ENCODE results near the gene NIT2. TPM values are rescaled to one million over a fixed set of nuclear protein-coding genes. Genes with fewer than 3 reads are reported as not detected.

The NIT2 gene
- total and polyA plus RNA-seq, 2 experiments from 2014 or later: 35.6 to 84.0 TPM

DNA sequence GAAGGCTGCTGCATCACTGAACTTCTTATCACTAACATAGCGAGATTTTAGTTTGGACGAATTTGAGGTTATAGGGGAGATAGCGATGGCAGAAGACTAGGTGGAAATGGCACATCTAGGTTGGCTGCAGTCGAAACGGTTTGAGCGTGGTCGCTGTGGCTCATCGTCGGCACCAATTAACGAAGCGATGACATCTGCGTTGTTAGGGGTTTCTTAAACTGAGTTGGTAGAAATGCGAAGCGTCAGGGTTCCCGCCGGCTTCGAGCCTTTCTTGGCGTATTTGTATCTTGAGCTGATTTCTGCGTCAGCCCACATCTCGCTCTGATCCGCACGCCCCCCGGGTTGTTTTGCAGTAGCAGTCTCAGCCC, 67.1 kb downstream of the NIT2 start:
- peaks cover 81% of the 10 kb centered on the region for H3K79me2 ChIP-seq (ENCODE audit: insufficient read depth)
- no peak for TF ChIP-seq EZH2 (IDR thresholded peaks at IDR 0.05; ENCODE audit: insufficient read depth, poor library complexity, severe bottlenecking)
- TF ChIP-seq EZH2phosphoT487 (IDR thresholded peaks at IDR 0.05; ENCODE audit: insufficient read depth, low read depth): no peak

DNA sequence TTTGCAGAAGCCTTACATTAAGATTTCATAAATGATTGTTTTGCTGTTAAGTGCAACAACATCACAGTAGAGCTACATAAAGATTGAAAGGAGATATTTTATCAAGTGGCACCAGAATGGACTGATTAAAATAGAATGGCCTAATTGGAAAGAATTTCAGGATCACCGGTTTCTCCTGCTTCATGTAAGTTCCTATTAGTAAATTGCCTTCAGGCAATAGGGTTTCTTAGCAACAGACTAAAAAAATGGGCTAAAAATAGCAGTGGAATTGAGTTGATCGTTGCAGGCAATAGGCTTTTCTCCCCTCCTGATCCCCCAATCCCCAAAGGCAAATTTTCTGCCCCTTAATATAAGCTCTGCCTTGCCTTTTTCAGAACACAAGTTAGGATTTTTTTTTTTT, 67.7 kb downstream of the NIT2 start:
- peak; percentile 80 for DNase-seq
- Histone ChIP-seq H3K27ac (peak overlapping the region; percentile 99), H3K79me2 (ENCODE audit: insufficient read depth) (peaks cover 81% of the 10 kb centered on the region), H3K4me1 (ENCODE audit: insufficient read depth) (peaks cover 35% of the 10 kb centered on the region), H4K20me1 (ENCODE audit: insufficient read depth) (no peaks in the 10 kb centered on the region), H3K4me3 (peak overlapping the region; percentile 93), H3K9ac (peak overlapping the region; percentile 98), H3F3A (ENCODE audit: insufficient read depth) (peaks cover 7% of the 10 kb centered on the region; the same call in 1 of the 2 replicates), H3K9me3 (ENCODE audit: low read depth) (no peaks in the 10 kb centered on the region), H3K27me3 (replicated peaks; ENCODE audit: insufficient read depth) (no peaks in the 10 kb centered on the region), H3K36me3 (ENCODE audit: low read depth) (peaks cover under 1% of the 10 kb centered on the region; the same call in 1 of the 2 replicates), H3K9me2 (ENCODE audit: insufficient read depth) (no peaks in the 10 kb centered on the region), H2AFZ (peak overlapping the region; percentile 86), H3K4me2 (ENCODE audit: unreplicated experiment) (peak overlapping the region; percentile 100)
- in situ Hi-C loops (cut with MboI): no loop called here
- no peak for TF ChIP-seq EZH2phosphoT487 (IDR thresholded peaks at IDR 0.05; ENCODE audit: insufficient read depth, low read depth)
- no peak for TF ChIP-seq EZH2 (IDR thresholded peaks at IDR 0.05; ENCODE audit: insufficient read depth, poor library complexity, severe bottlenecking)
- 0 to 2% methylated on average over 2 of the region's 2 CpGs for WGBS, 2 experiments (ENCODE audit: low coverage in 1 of 2, low lambda C conversion rate in 2 of 2, missing lambda C conversion rate in 2 of 2)

More for the DNA sequence above, 67.1 kb downstream of the NIT2 start:
- 0 to 1% methylated on average over 23 of the region's 23 CpGs for WGBS, 2 experiments (ENCODE audit: low coverage in 1 of 2, low lambda C conversion rate in 2 of 2, missing lambda C conversion rate in 2 of 2)
- DNase-seq: peak; percentile 80
- Histone ChIP-seq H3K4me2 (ENCODE audit: unreplicated experiment) (peak overlapping the region; percentile 100), H3K9ac (peak overlapping the region; percentile 98), H3K27ac (peak overlapping the region; percentile 99), H3K9me2 (ENCODE audit: insufficient read depth) (no peaks in the 10 kb centered on the region), H3K9me3 (ENCODE audit: low read depth) (no peaks in the 10 kb centered on the region), H3K4me1 (ENCODE audit: insufficient read depth) (peaks cover 36% of the 10 kb centered on the region), H3K36me3 (ENCODE audit: low read depth) (no peaks in the 10 kb centered on the region; the same call in 1 of the 2 replicates), H4K20me1 (ENCODE audit: insufficient read depth) (no peaks in the 10 kb centered on the region), H2AFZ (peak overlapping the region; percentile 86), H3K27me3 (replicated peaks; ENCODE audit: insufficient read depth) (no peaks in the 10 kb centered on the region), H3K4me3 (peak overlapping the region; percentile 93), H3F3A (ENCODE audit: insufficient read depth) (peaks cover 9% of the 10 kb centered on the region; the same call in 1 of the 2 replicates)
- in situ Hi-C loops (cut with MboI): no loop called here

DNA sequence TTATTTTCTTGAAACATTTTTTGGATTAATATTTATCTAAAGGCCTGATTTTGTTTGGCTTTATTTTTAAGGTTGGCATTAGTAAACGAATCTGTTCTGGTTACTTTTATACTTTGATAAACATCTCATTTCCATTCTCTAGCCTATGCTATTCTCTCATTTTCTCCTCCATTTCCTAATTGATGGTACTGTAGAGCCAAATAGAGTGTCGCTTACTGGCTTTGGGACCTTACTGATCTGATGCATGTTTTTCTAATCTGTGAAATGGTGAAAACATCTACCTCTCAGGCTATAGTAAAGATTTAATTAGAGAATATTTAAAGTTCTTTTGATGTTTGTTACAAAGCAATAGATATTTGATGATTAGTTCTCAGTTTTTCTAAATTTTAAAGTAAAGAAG, 68.3 kb downstream of the NIT2 start:
- peaks cover 81% of the 10 kb centered on the region for H3K79me2 ChIP-seq (ENCODE audit: insufficient read depth)
- peaks cover 4% of the 10 kb centered on the region; the same call in 1 of the 2 replicates for H3K36me3 ChIP-seq (ENCODE audit: low read depth)
- H3F3A ChIP-seq (ENCODE audit: insufficient read depth): peaks cover 7% of the 10 kb centered on the region; the same call in 1 of the 2 replicates
- no peaks in the 10 kb centered on the region for H3K9me3 ChIP-seq (ENCODE audit: low read depth)
- no peaks in the 10 kb centered on the region for H4K20me1 ChIP-seq (ENCODE audit: insufficient read depth)
- H3K9me2 ChIP-seq (ENCODE audit: insufficient read depth): no peaks in the 10 kb centered on the region
- peak overlapping the region; percentile 99 for H3K27ac ChIP-seq
- peak overlapping the region; percentile 86 for H2AFZ ChIP-seq
- peak overlapping the region; percentile 100 for H3K4me2 ChIP-seq (ENCODE audit: unreplicated experiment)
- no peaks in the 10 kb centered on the region for H3K27me3 ChIP-seq (replicated peaks; ENCODE audit: insufficient read depth)
- TF ChIP-seq EZH2phosphoT487 (IDR thresholded peaks at IDR 0.05; ENCODE audit: insufficient read depth, low read depth) (no peak), EZH2 (IDR thresholded peaks at IDR 0.05; ENCODE audit: insufficient read depth, poor library complexity, severe bottlenecking) (no peak)
- H3K4me3 ChIP-seq: peak overlapping the region; percentile 93
- peak; percentile 14 for DNase-seq
- peaks cover 35% of the 10 kb centered on the region for H3K4me1 ChIP-seq (ENCODE audit: insufficient read depth)
- in situ Hi-C loops (cut with MboI): no loop called here
- peak overlapping the region; percentile 98 for H3K9ac ChIP-seq
- WGBS, 2 experiments (ENCODE audit: low coverage in 1 of 2, low lambda C conversion rate in 2 of 2, missing lambda C conversion rate in 2 of 2): 49 to 53% methylated on average over 2 of the region's 2 CpGs

DNA sequence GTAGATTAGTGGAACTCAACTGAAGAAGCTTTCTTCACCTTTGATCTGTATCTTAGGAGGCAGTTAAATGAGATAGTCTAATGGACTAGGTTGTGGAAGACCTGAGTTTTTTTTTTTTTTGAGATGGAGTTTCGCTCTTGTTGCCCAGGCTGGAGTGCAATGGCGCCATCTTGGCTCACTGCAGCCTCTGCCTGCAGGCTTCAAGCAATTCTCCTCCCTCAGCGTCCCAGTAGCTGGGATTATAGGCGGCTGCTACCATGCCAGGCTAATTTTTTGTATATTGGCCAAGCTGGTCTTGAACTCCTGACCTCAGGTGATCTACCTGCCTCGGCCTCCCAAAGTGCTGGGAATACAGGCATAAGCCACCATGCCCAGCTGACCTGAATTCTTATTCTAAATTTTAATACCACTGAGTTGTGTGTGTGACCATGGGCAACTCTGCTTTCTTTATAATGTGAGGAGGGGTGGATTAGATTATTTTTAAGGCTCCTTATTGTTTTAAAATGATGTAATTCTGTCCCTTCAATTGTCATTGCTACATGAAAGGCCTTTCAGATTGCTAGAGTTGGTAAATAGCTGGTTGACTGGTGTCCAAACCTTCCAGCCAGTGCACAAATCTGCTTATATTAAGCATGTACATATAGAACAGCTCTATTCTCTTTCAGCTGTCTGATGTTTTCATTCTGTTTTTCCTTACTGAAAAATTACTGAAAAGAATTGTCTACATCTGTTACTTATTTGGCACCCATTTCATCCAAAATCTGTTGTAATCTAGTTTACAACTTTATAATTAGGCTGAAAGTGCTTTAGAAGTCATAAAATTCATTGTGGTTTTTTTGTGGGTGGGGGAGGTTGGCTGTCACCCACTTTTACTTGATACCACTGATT, 69.0 kb downstream of the NIT2 start:
- Histone ChIP-seq H4K20me1 (ENCODE audit: insufficient read depth) (no peaks in the 10 kb centered on the region), H3K79me2 (ENCODE audit: insufficient read depth) (peaks cover 77% of the 10 kb centered on the region), H3K36me3 (ENCODE audit: low read depth) (peaks cover 4% of the 10 kb centered on the region; the same call in 1 of the 2 replicates), H3K4me3 (peak overlapping the region; percentile 93), H3K9me2 (ENCODE audit: insufficient read depth) (no peaks in the 10 kb centered on the region), H3F3A (ENCODE audit: insufficient read depth) (peaks cover 7% of the 10 kb centered on the region; the same call in 1 of the 2 replicates), H3K4me1 (ENCODE audit: insufficient read depth) (peaks cover 31% of the 10 kb centered on the region), H3K27ac (no peak overlapping the region), H2AFZ (peak overlapping the region; percentile 86; the same call in 1 of the 2 replicates), H3K9ac (peak overlapping the region; percentile 98), H3K9me3 (ENCODE audit: low read depth) (no peaks in the 10 kb centered on the region), H3K27me3 (replicated peaks; ENCODE audit: insufficient read depth) (no peaks in the 10 kb centered on the region), H3K4me2 (ENCODE audit: unreplicated experiment) (peak overlapping the region; percentile 100)
- TF ChIP-seq EZH2 (IDR thresholded peaks at IDR 0.05; ENCODE audit: insufficient read depth, poor library complexity, severe bottlenecking) (no peak), EZH2phosphoT487 (IDR thresholded peaks at IDR 0.05; ENCODE audit: insufficient read depth, low read depth) (no peak)
- no peak for DNase-seq
- whole genome bisulfite sequencing, 2 experiments (ENCODE audit: low coverage in 1 of 2, low lambda C conversion rate in 2 of 2, missing lambda C conversion rate in 2 of 2): 72% methylated on average over 5 of the region's 5 CpGs
- in situ Hi-C loops (cut with MboI): no loop called here
